Right ventricle myocardium superior (tissue), 1 donor: Measurements from ENCODE around the gene MYOT. TPM values are rescaled to one million over a fixed set of nuclear protein-coding genes. Genes with fewer than 3 reads are reported as not detected.
"Not testable (repeated sequence)": the region's sequence is repeated elsewhere in the genome, so short reads cannot be mapped to it uniquely, and the experiment has no call there.

Source experiments
- ATAC-seq: fragments of 200-7000 bp; cut with Tn5 transposase; one replicate; pipeline ENCODE4 v1.9.1; 2020; ENCODE audit warnings: mild to moderate bottlenecking; ENCODE audit not compliant: poor library complexity
- DNase-seq: peaks from one replicate; pipeline ENCODE4 v3.0.0-alpha.2; 2020
- intact Hi-C: fragments of 100-400 bp; cut with DNase I; formaldehyde crosslinking; loops from one replicate; pipeline ENCODE4 v1.11.2; 2022
- total RNA-seq: library from RNA; stranded (reverse); fragmentation: NEBNext Ultra II Directional; extraction: Animal tissue kit (Norgen Biotek cat#: 25700); gene quantifications from one replicate; pipeline ENCODE4 v1.2.1, GENCODE V29; 2021
- donor health status: DM: no; HTN: yes; CAD: no; lungs with severe emphysema.

MYOT gene
- total RNA-seq, 1 donor from 2014 or later, result 11.7 TPM

DNA sequence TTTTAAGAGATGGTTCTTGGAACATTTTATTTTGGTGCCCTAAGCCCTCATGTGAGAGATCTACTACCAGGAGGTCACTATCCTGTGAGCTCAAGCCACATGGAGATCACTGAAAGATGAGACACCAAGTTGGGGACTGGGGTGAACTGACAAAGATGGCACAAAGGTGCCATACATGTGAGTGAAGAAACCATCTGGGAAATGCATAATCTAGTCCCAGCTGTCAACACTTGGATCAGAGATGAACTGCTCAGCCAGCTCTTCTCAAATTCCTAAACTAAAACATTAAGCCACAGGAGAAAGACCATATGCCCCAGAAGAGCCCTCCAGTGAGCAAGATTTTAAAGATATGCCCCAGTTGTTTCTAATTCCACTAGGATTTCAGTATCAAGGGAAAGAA lies 22.2 kb upstream of the MYOT start:
- ATAC-seq, result no peak

GRCh38 chr5:137847687-137848086 lies 20.0 kb upstream of the MYOT start:
- peak; percentile 68 for ATAC-seq
- DNase-seq, result no peak

More for the DNA sequence above, 22.2 kb upstream of the MYOT start:
- DNase-seq, result no peak
- intact Hi-C loops, result no loop called here

DNA sequence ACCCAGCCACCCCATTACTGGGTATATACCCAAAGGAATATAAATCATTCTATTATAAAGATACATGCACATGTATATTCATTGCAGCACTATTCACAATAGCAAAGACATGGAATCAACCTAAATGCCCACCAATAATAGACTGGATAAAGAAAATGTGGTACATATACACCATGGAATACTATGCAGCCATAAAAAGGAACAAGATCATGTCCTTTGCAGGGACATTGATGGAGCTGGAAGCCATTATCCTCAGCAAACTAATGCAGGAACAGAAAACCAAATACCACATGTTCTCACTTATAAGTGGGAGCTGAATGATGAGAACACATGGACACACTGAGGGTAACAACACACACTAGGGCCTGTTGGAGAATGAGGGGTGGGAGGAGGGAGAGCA lies 14.5 kb upstream of the MYOT start:
- ATAC-seq, intact Hi-C loops, DNase-seq: not testable (repeated sequence)

More at GRCh38 chr5:137847687-137848086, 20.0 kb upstream of the MYOT start:
- intact Hi-C loops, result no loop called here

DNA sequence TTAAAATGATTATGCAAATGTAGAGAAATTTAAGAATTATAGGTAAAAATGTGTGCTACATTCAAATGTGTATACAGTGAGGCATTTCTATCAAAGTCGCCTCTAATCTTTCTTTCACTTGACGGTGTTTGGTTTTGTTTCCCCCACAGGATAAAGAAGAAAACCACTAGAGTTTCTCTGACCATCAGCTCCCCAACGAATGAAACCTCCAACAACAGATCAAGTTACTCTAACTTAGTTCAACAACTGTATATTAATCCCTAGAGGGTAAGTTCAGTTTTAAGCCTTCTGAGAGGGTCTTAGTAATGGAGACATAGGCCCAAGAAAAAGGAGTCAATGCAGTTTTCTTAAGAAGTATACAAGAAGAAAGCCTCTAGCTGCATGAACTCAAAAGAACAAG lies 11.5 kb upstream of the MYOT start:
- ATAC-seq, result no peak
- DNase-seq, result no peak
- intact Hi-C loops, result no loop called here

DNA sequence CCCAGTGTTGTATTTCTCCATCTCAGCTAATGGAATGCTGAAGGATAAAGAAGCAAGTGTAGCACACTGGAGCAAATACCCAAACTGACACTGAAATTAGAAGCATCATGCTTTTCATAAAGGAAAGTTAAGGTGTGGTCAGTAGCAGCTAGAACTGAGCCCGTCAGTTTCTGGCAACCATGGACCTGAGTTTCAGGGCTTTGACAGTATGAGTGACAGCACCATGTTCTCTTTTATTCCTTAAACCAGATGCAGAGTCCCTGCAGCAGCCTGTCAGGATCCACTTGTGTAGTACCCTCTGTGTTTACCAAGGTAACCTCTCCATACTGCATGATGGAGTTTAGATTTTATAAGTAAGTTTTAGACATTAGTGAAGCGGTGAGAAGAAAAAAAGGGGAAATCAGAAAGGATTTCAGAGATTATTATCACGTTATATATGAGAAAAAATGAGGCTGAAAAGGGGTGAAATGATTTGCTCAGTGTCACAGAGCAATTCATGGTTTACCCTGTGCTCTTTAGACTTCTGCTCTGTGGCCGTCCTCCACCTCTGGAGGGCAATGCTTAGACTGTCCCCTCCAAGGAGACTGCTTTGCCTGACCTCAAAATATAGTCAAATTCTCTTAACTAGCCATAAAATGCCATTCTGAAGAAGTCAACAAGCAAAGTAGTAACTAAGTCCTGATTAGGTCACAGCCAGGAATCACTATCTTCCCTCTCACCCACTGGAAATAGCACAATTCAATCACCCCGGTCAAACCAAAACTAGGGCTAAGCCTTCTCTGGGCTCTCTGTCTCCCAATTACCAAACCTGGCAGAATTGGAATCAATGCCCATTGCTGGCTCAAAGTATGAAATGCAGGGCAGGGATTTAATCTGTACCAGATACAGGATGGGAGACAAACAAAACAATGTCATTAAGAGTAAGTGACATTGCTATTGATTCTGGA lies 10.5 kb upstream of the MYOT start:
- intact Hi-C loops, result no loop called here
- peak; percentile 47 for ATAC-seq

GRCh38 chr5:137858223-137858916 lies 9.3 kb upstream of the MYOT start:
- DNase-seq (no peak), ATAC-seq (peak; percentile 90)
- intact Hi-C loops, result no loop called here

More for the DNA sequence above, 10.5 kb upstream of the MYOT start:
- DNase-seq, result no peak

- intact Hi-C loops, result no loop called here
- peak; percentile 51 for ATAC-seq
- DNase-seq, result no peak
Observed at GRCh38 chr5:137858954-137859353, 8.7 kb upstream of the MYOT start.

DNA sequence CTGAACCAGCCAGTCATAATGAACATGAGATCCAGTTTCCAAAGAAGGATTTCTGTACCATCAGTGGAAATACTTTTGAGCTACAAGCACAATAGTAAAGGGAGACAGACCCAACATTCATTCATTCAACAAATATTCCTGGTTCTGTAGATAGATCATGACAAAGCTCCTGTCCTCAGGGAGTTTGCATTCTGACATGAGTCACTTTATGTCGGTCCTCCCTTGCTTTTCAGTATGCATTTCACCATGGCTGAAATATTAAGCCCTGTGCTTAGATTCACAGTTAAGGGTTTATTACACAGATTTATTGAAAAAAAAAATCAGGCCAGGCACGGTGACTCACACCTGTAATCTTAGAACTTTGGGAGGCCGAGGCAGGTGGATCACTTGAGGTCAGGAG lies 5.4 kb upstream of the MYOT start:
- DNase-seq (no peak), ATAC-seq (no peak)
- intact Hi-C loops, result no loop called here

GRCh38 chr5:137863653-137864052 lies 4.0 kb upstream of the MYOT start:
- intact Hi-C loops, ATAC-seq, DNase-seq: not testable (repeated sequence)

GRCh38 chr5:137866541-137867388 lies 895 bp upstream of the MYOT start:
- DNase-seq (no peak), ATAC-seq (no peak)
- intact Hi-C loops, result no loop called here

GRCh38 chr5:137870647-137871339 lies 3.1 kb downstream of the MYOT start:
- ATAC-seq (peak; percentile 50), DNase-seq (no peak)
- intact Hi-C loops, result no loop called here

DNA sequence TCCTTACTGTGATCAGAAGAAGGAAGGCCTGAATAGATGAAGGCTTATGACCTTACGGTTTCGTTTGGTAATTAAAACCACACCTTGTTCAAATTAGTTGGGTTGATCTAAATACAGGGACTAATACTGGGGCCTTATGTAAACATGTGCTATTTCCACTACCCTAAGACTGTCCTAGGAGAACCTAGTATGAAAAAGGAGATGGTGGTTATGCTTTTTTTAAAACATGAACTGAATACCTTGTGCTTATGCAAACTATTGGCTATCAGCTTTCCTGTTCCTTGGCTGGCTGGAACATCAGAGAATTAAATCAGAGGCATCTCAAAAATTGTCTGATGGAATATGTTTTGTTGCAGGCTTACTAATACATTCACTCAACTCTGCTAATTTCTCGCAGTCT lies 3.9 kb downstream of the MYOT start:
- peak; percentile 21 for ATAC-seq
- DNase-seq, result no peak
- intact Hi-C loops, result no loop called here

GRCh38 chr5:137872466-137872865 lies 4.8 kb downstream of the MYOT start:
- intact Hi-C loops, result no loop called here
- DNase-seq (no peak), ATAC-seq (no peak)

GRCh38 chr5:137876101-137876500 lies 8.4 kb downstream of the MYOT start:
- intact Hi-C loops, result no loop called here
- no peak for DNase-seq

GRCh38 chr5:137880313-137880712 lies 12.7 kb downstream of the MYOT start:
- ATAC-seq, result peak; percentile 90
- no peak for DNase-seq
- intact Hi-C loops, result no loop called here

More at GRCh38 chr5:137876101-137876500, 8.4 kb downstream of the MYOT start:
- ATAC-seq, result no peak

- intact Hi-C loops, result loop anchor here (5.0 kb wide), 1 partner anchor 61 kb away; no protein-coding TSS in a partner anchor
- ATAC-seq, result no peak
Observed at GRCh38 chr5:137887831-137888230, 20.2 kb downstream of the MYOT start.

GRCh38 chr5:137888466-137888862 lies 20.8 kb downstream of the MYOT start:
- ATAC-seq (peak; percentile 8), DNase-seq (no peak)
- intact Hi-C loops, result loop anchor here (5.0 kb wide), 1 partner anchor 61 kb away; no protein-coding TSS in a partner anchor

More at GRCh38 chr5:137887831-137888230, 20.2 kb downstream of the MYOT start:
- DNase-seq, result no peak
